WTC11 (cell line): ENCODE measurements around the gene SPEN. TPM values are rescaled to one million over a fixed set of nuclear protein-coding genes. Genes with fewer than 3 reads are reported as not detected.

Experiments
- ATAC-seq: fragments of 200-7000 bp; cut with Tn5 transposase; 2 replicates; pipeline ENCODE4 v1.10.0; 2021; ENCODE audit warnings: mild to moderate bottlenecking, moderate library complexity
- CTCF ChIA-PET: fragments of 300-600 bp; sonication (Branson Sonifier 250); formaldehyde crosslinking; loops from one replicate; lab custom pipeline; 2021; ENCODE audit warnings: antibody characterized with exemption; lab: Charles Lee
- POLR2A ChIA-PET: fragments of 350-600 bp; sonication (Branson Sonifier 250); formaldehyde crosslinking; loops from one replicate; lab custom pipeline; 2021; ENCODE audit warnings: antibody characterized with exemption; lab: Charles Lee
- DNase-seq: peaks from one replicate; pipeline ENCODE4 v3.0.0; 2021; ENCODE audit warnings: low spot score
- H3K27ac Mint-ChIP-seq: 2 replicates; pipeline ENCODE4 v1.8.0; 2021; ENCODE audit warnings: mixed read lengths
- H3K27me3 Mint-ChIP-seq: 2 replicates; pipeline ENCODE4 v1.8.0; 2021; ENCODE audit warnings: low read depth, mild to moderate bottlenecking, moderate library complexity, mixed read lengths
- H3K36me3 Mint-ChIP-seq: 2 replicates; pipeline ENCODE4 v1.8.0; 2021; ENCODE audit warnings: mixed read lengths
- H3K4me1 Mint-ChIP-seq: 2 replicates; pipeline ENCODE4 v1.8.0; 2022; ENCODE audit warnings: mixed read lengths
- H3K4me3 Mint-ChIP-seq: 2 replicates; pipeline ENCODE4 v1.8.0; 2021; ENCODE audit warnings: mild to moderate bottlenecking, moderate library complexity, mixed read lengths
- H3K9me3 Mint-ChIP-seq: 2 replicates; pipeline ENCODE4 v1.8.0; 2021; ENCODE audit warnings: mixed read lengths
- AFF4 ChIP-seq: sonication (generic); formaldehyde crosslinking; IDR thresholded peaks from 2 replicates; pipeline ENCODE4 v1.8.1; 2023; ENCODE audit warnings: mild to moderate bottlenecking, missing genetic modification reagents, borderline replicate concordance
- ATF6 ChIP-seq: sonication (generic); formaldehyde crosslinking; IDR thresholded peaks from 2 replicates; pipeline ENCODE4 v1.8.1; 2023; ENCODE audit warnings: mild to moderate bottlenecking, missing genetic modification reagents
- CDX4 ChIP-seq: fragments of 250-450 bp; sonication (Bioruptor Pico); IDR thresholded peaks from 2 replicates; pipeline ENCODE4 v1.9.0; 2021; ENCODE audit warnings: moderate library complexity, mild to moderate bottlenecking, inconsistent platforms, borderline replicate concordance
- E2F1 ChIP-seq: sonication (generic); formaldehyde crosslinking; IDR thresholded peaks from 2 replicates; pipeline ENCODE4 v1.8.0; 2022; ENCODE audit warnings: mild to moderate bottlenecking, missing genetic modification reagents
- EMX1 ChIP-seq: fragments of 250-450 bp; sonication (Bioruptor Pico); IDR thresholded peaks from 2 replicates; pipeline ENCODE4 v1.8.0; 2021; ENCODE audit warnings: mild to moderate bottlenecking
- FOXP4 ChIP-seq: sonication (generic); formaldehyde crosslinking; IDR thresholded peaks from 2 replicates; pipeline ENCODE4 v1.8.0; 2022; ENCODE audit warnings: mild to moderate bottlenecking, missing genetic modification reagents
- GRHL2 ChIP-seq: fragments of 250-450 bp; sonication (Bioruptor Pico); IDR thresholded peaks from 2 replicates; pipeline ENCODE4 v1.8.0; 2022; ENCODE audit warnings: mild to moderate bottlenecking, moderate library complexity; ENCODE audit not compliant: insufficient replicate concordance, severe bottlenecking
- HMGXB4 ChIP-seq: sonication (generic); formaldehyde crosslinking; IDR thresholded peaks from 2 replicates; pipeline ENCODE4 v1.8.1; 2023; ENCODE audit warnings: mild to moderate bottlenecking, moderate library complexity, missing genetic modification reagents
- IRF1 ChIP-seq: sonication (generic); formaldehyde crosslinking; IDR thresholded peaks from 2 replicates; pipeline ENCODE4 v1.8.0; 2023; ENCODE audit warnings: missing genetic modification reagents
- IRF2 ChIP-seq: sonication (generic); formaldehyde crosslinking; IDR thresholded peaks from 2 replicates; pipeline ENCODE4 v1.8.0; 2022; ENCODE audit warnings: low read depth, missing genetic modification reagents, borderline replicate concordance
- JAZF1 ChIP-seq: fragments of 250-450 bp; sonication (Bioruptor Pico); IDR thresholded peaks from 2 replicates; pipeline ENCODE4 v1.9.0; 2021; ENCODE audit warnings: moderate library complexity, mild to moderate bottlenecking, inconsistent platforms
- JUN ChIP-seq: sonication (generic); formaldehyde crosslinking; IDR thresholded peaks from 2 replicates; pipeline ENCODE4 v1.8.0; 2023; ENCODE audit warnings: mild to moderate bottlenecking, missing genetic modification reagents
- TP53 ChIP-seq: sonication (generic); formaldehyde crosslinking; IDR thresholded peaks from 2 replicates; pipeline ENCODE4 v1.8.1; 2023; ENCODE audit warnings: mild to moderate bottlenecking, missing genetic modification reagents
- ZNF121 ChIP-seq: sonication (generic); formaldehyde crosslinking; IDR thresholded peaks from 2 replicates; pipeline ENCODE4 v1.8.0; 2023; ENCODE audit warnings: missing genetic modification reagents
- ZNF281 ChIP-seq: sonication (generic); formaldehyde crosslinking; IDR thresholded peaks from 2 replicates; pipeline ENCODE4 v1.8.0; 2023; ENCODE audit warnings: mild to moderate bottlenecking, missing genetic modification reagents
- ZNF416 ChIP-seq: fragments of 250-450 bp; sonication (Bioruptor Pico); IDR thresholded peaks from 2 replicates; pipeline ENCODE4 v1.9.0; 2021; ENCODE audit warnings: mild to moderate bottlenecking, inconsistent platforms
- ZNF425 ChIP-seq: fragments of 250-450 bp; sonication (Bioruptor Pico); conservative IDR thresholded peaks from 2 replicates; pipeline ENCODE4 v1.9.0; 2021; ENCODE audit warnings: mild to moderate bottlenecking
- total RNA-seq: library from RNA; stranded (reverse); gene quantifications from 3 replicates; pipeline ENCODE4 v1.2.3, GENCODE V29; 2021

SPEN gene
- total RNA-seq, 1 experiment from 2014 or later: 48.8 TPM

GRCh38 chr1:15826810-15827507, 20.5 kb upstream of the SPEN start:
- Mint-ChIP-seq H3K27me3 (no peaks in the 10 kb centered on the region), H3K4me1 (peaks cover 19% of the 10 kb centered on the region), H3K27ac (no peak overlapping the region; the same call in 1 of the 2 replicates), H3K4me3 (no peak overlapping the region), H3K36me3 (peaks cover 4% of the 10 kb centered on the region), H3K9me3 (peaks cover 4% of the 10 kb centered on the region)
- TF ChIP-seq EMX1 (CRISPR knock-in tag): no peak
- TF ChIP-seq FOXP4 (CRISPR knock-in tag): no peak
- no peak for TF ChIP-seq HMGXB4 (CRISPR knock-in tag)
- TF ChIP-seq JAZF1 (CRISPR knock-in tag): no peak
- TF ChIP-seq ZNF281 (CRISPR knock-in tag): no peak
- TF ChIP-seq CDX4 (CRISPR knock-in tag): no peak
- TF ChIP-seq TP53 (CRISPR knock-in tag): no peak
- no peak for TF ChIP-seq JUN (CRISPR knock-in tag)
- TF ChIP-seq ZNF121 (CRISPR knock-in tag): no peak
- TF ChIP-seq AFF4 (CRISPR knock-in tag): no peak
- TF ChIP-seq E2F1 (CRISPR knock-in tag): no peak
- no peak for TF ChIP-seq IRF1 (CRISPR knock-in tag)
- no peak for TF ChIP-seq ZNF416 (CRISPR knock-in tag)
- TF ChIP-seq ATF6 (CRISPR knock-in tag): no peak
- TF ChIP-seq ZNF425 (CRISPR knock-in tag): no peak
- no peak for TF ChIP-seq GRHL2 (CRISPR knock-in tag)
- no peak for TF ChIP-seq IRF2 (CRISPR knock-in tag)
- ChIA-PET POLR2A (no interaction called here), CTCF (interaction anchor here (1.2 to 3.3 kb wide), 3 partner anchors 11 to 50 kb away, joined by 3 to 22 read pairs (median 3); partner anchors contain the start of gene SPEN)
- no peak for DNase-seq
- ATAC-seq: no peak
